DOHH2 (cell line): ENCODE data around the gene ADGRB3.
A peak's percentile ranks its signal among the peaks of the same experiment; 100 is the strongest.

ENCODE experiments used
- H3F3A ChIP-seq: fragments of 200-600 bp; sonication (generic), shearing (Covaris generic); 2 replicates; pipeline ENCODE4 v1.6.0; 2016; ENCODE audit warnings: antibody characterized with exemption, mild to moderate bottlenecking; ENCODE audit not compliant: control insufficient read depth, insufficient read depth
- H3K27ac ChIP-seq: fragments of 200-600 bp; sonication (generic); 2 replicates; pipeline ENCODE4 v1.5.1; 2014; ENCODE audit warnings: low read depth, mild to moderate bottlenecking, low read length, moderate library complexity
- H3K27me3 ChIP-seq: fragments of 200-600 bp; sonication (generic); 2 replicates; pipeline ENCODE4 v1.6.1; 2014; ENCODE audit warnings: mild to moderate bottlenecking, low read length, mixed read lengths; ENCODE audit not compliant: control insufficient read depth
- H3K36me3 ChIP-seq: fragments of 200-600 bp; sonication (generic); 2 replicates; pipeline ENCODE4 v1.6.1; 2014; ENCODE audit warnings: mild to moderate bottlenecking, low read length, moderate library complexity, mixed read lengths; ENCODE audit not compliant: control insufficient read depth
- H3K4me1 ChIP-seq: fragments of 200-600 bp; sonication (generic); 2 replicates; pipeline ENCODE4 v1.6.1; 2014; ENCODE audit warnings: mild to moderate bottlenecking, low read length, mixed read lengths; ENCODE audit not compliant: control insufficient read depth
- H3K4me2 ChIP-seq: fragments of 200-600 bp; sonication (generic); 2 replicates; pipeline ENCODE4 v1.6.0; 2014; ENCODE audit warnings: mild to moderate bottlenecking, low read length, moderate library complexity
- H3K4me3 ChIP-seq: fragments of 200-600 bp; sonication (generic); 2 replicates; pipeline ENCODE4 v1.5.1; 2014; ENCODE audit warnings: mild to moderate bottlenecking, low read length, mixed read lengths
- H3K79me2 ChIP-seq: fragments of 200-600 bp; sonication (generic); 2 replicates; pipeline ENCODE4 v1.6.1; 2014; ENCODE audit warnings: mild to moderate bottlenecking, low read length, mixed read lengths; ENCODE audit not compliant: control insufficient read depth
- H3K9me2 ChIP-seq: fragments of 200-600 bp; sonication (generic); replicated peaks from 2 replicates; pipeline ENCODE4 v1.6.1; 2014; ENCODE audit warnings: mild to moderate bottlenecking, low read length, mixed read lengths; ENCODE audit not compliant: control insufficient read depth
- H3K9me3 ChIP-seq: fragments of 200-600 bp; sonication (generic); 2 replicates; pipeline ENCODE4 v1.6.1; 2014; ENCODE audit warnings: antibody characterized with exemption, low read length, mixed read lengths; ENCODE audit not compliant: control insufficient read depth, insufficient read depth
- H4K20me1 ChIP-seq: fragments of 200-600 bp; sonication (generic); 2 replicates; pipeline ENCODE4 v1.6.0; 2014; ENCODE audit warnings: low read depth, mild to moderate bottlenecking, antibody characterized with exemption, low read length, moderate library complexity; ENCODE audit not compliant: control insufficient read depth, insufficient read depth
- CTCF ChIP-seq: fragments of 200-600 bp; sonication (generic); IDR thresholded peaks from one replicate; pipeline ENCODE4 v1.5.1; 2014; ENCODE audit warnings: antibody characterized with exemption, mild to moderate bottlenecking, low read depth, low read length; ENCODE audit not compliant: poor library complexity, severe bottlenecking
- EZH2phosphoT487 ChIP-seq: fragments of 200-600 bp; sonication (generic); IDR thresholded peaks from 2 replicates; pipeline ENCODE4 v1.6.1; 2017; ENCODE audit warnings: borderline replicate concordance, mild to moderate bottlenecking, antibody characterized with exemption, low read length, moderate library complexity, mixed read lengths

ADGRB3 gene

DNA sequence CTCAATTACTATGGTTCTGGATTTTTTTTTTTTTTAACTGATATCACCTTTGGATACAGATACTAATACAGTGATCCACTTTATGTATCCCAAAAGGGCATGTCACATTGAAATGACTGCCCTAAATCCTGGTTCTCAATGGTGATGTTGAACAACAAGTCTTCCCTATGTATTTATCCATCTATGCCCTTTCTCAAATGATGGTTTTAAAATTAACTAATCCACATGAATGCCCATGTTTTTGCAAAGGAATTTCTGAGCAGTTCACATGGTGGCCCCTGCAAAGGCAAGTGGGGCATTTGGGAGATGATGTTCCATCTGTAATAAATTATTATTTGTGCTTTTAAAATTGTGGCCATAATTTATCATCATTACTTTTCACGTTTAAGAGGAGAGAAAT lies 2.7 kb downstream of the ADGRB3 start:
- Histone ChIP-seq H3K4me3 (no peak overlapping the region), H3K27ac (no peak overlapping the region), H3K4me2 (no peak overlapping the region), H3F3A (no peaks in the 10 kb centered on the region), H4K20me1 (no peaks in the 10 kb centered on the region), H3K4me1 (peaks cover 5% of the 10 kb centered on the region), H3K36me3 (no peaks in the 10 kb centered on the region), H3K79me2 (no peaks in the 10 kb centered on the region), H3K9me2 (no peaks in the 10 kb centered on the region), H3K9me3 (no peaks in the 10 kb centered on the region), H3K27me3 (peaks cover 30% of the 10 kb centered on the region)
- peak; percentile 5 for TF ChIP-seq CTCF
- no peak for TF ChIP-seq EZH2phosphoT487

DNA sequence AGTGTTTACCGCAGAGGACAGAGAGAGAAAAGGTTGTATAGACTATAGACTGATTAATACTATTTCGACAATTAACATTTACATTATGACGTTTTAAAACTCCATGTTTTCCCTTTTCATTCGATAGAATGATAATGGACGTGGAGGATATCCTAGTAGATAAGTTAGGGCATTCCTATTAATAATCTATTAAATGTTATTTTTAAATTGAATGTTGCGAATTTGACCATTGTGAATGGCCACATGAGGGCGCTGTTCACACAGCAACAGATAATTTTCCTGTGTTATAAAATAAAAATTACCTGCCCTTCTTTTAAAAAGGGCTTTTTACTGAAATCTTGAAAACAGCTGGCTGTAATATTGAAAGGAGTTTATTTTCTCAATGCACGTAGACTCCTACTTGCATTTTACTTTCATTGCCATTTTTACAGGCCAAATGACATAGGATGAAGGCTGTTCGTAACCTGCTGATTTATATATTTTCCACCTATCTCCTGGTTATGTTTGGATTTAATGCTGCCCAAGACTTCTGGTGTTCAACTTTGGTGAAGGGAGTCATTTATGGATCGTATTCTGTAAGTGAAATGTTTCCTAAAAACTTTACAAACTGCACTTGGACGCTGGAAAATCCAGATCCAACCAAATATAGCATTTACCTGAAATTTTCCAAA lies 3.3 kb downstream of the ADGRB3 start:
- Histone ChIP-seq H3K4me2 (no peak overlapping the region), H3K27me3 (peaks cover 30% of the 10 kb centered on the region), H3K4me1 (peaks cover 5% of the 10 kb centered on the region), H3K36me3 (no peaks in the 10 kb centered on the region), H3K27ac (no peak overlapping the region), H4K20me1 (no peaks in the 10 kb centered on the region), H3K79me2 (no peaks in the 10 kb centered on the region), H3K4me3 (no peak overlapping the region), H3F3A (no peaks in the 10 kb centered on the region), H3K9me3 (no peaks in the 10 kb centered on the region), H3K9me2 (no peaks in the 10 kb centered on the region)
- TF ChIP-seq CTCF (peak; percentile 63), EZH2phosphoT487 (no peak)

- H3K4me3 ChIP-seq, result no peak overlapping the region
- H3K9me3 ChIP-seq, result no peaks in the 10 kb centered on the region
- H3K36me3 ChIP-seq, result no peaks in the 10 kb centered on the region
- no peaks in the 10 kb centered on the region for H3F3A ChIP-seq
- H3K4me1 ChIP-seq, result peaks cover 2% of the 10 kb centered on the region
- no peak overlapping the region for H3K4me2 ChIP-seq
- H4K20me1 ChIP-seq, result no peaks in the 10 kb centered on the region
- H3K27me3 ChIP-seq, result peaks cover 24% of the 10 kb centered on the region
- TF ChIP-seq EZH2phosphoT487 (no peak), CTCF (no peak)
- H3K27ac ChIP-seq, result no peak overlapping the region
- H3K79me2 ChIP-seq, result no peaks in the 10 kb centered on the region
- no peaks in the 10 kb centered on the region for H3K9me2 ChIP-seq
Observed at GRCh38 chr6:68639211-68639610, 4.1 kb downstream of the ADGRB3 start.
